Psoas muscle (tissue), 8 donors: ENCODE measurements around the gene TMPRSS9. TPM values are rescaled to one million over a fixed set of nuclear protein-coding genes. Genes with fewer than 3 reads are reported as not detected.

ENCODE experiments used
- ATAC-seq, 4 donors: fragments of 200-7000 bp; cut with Tn5 transposase; one replicate each; pipeline ENCODE4 v1.9.1; 2020; ENCODE audit warnings: moderate library complexity in 3 of 4, mild to moderate bottlenecking in 2 of 4
- DNase-seq, 2 donors: peaks; one replicate each; pipeline ENCODE4 v3.0.0-alpha.2; 2020
- H3K27ac ChIP-seq: fragments of 200-600 bp; one replicate; pipeline ENCODE4 v1.8.0; 2022
- H3K27me3 ChIP-seq, 3 donors: fragments of 200-600 bp in 1 of 3; one replicate each; pipeline versions ENCODE4 v1.6.1 to v1.8.0; 2013 to 2022; ENCODE audit warnings: low read length in 2 of 3, mild to moderate bottlenecking in 2 of 3, moderate library complexity in 1 of 3; ENCODE audit not compliant: insufficient read depth in 3 of 3
- H3K36me3 ChIP-seq, 2 donors: fragments of 200-600 bp in 1 of 2; one replicate each; pipeline versions ENCODE4 v1.6.1 to v1.8.0; 2013 to 2022; ENCODE audit warnings: low read depth in 1 of 2, mild to moderate bottlenecking in 1 of 2, moderate library complexity in 1 of 2; ENCODE audit not compliant: insufficient read depth in 1 of 2
- H3K4me1 ChIP-seq: fragments of 200-600 bp; one replicate; pipeline ENCODE4 v1.8.0; 2022
- H3K4me3 ChIP-seq: fragments of 200-600 bp; one replicate; pipeline ENCODE4 v1.8.0; 2022; ENCODE audit warnings: mild to moderate bottlenecking
- H3K9me3 ChIP-seq: fragments of 200-600 bp; one replicate; pipeline ENCODE4 v1.8.0; 2022
- WGBS, 3 donors: extraction: QIAGEN DNeasy Blood & Tissue Kit; methylation state at CpG; one replicate each; pipeline versions ENCODE4 v1.1.6 to v1.1.7; 2013; 5-methylcytosine and 5-hydroxymethylcytosine counted together
- intact Hi-C, 2 donors: fragments of 100-400 bp; cut with DNase I; formaldehyde crosslinking; loops; one replicate each; pipeline versions ENCODE4 v1.11.0 to v1.14.2; 2022
- polyA plus RNA-seq, 3 donors: library from polyadenylated mRNA; stranded (reverse); fragments of 200-250 nt; gene quantifications; one replicate each; pipeline ENCODE4 v1.2.3, GENCODE V29; 2013
- total RNA-seq, 4 donors: library from RNA; stranded (reverse); fragmentation: NEBNext Ultra II Directional in 2 of 4; extraction: Animal tissue kit (Norgen Biotek cat#: 25700) in 2 of 4; gene quantifications; one replicate each; pipeline versions ENCODE4 v1.2.1 to v1.2.4, GENCODE V29; 2021 to 2023
- TF ChIP-seq, protein P1 (sequence below): fragments of 200-600 bp; IDR thresholded peaks from one replicate; pipeline ENCODE4 v1.8.0; 2022; ENCODE audit warnings: antibody characterized with exemption
- donor health status: healthy with polysubstance abuse.
- donor health status: DM: no; HTN: no; CAD: no; lungs with moderate emphysema.
- donor health status: Bipolar disorder and iron deficiency.
- donor health status: healthy.
- donor health status: DM: yes; HTN: yes; CAD: no.
- donor health status: DM: no; HTN: no; CAD: no.
- donor health status: DM: no; HTN: no; CAD: no.
- donor health status: DM: yes; HTN: yes; CAD: no.

Gene TMPRSS9
- total and polyA plus RNA-seq, 7 donors = 0.17 TPM; not detected in 6

DNA sequence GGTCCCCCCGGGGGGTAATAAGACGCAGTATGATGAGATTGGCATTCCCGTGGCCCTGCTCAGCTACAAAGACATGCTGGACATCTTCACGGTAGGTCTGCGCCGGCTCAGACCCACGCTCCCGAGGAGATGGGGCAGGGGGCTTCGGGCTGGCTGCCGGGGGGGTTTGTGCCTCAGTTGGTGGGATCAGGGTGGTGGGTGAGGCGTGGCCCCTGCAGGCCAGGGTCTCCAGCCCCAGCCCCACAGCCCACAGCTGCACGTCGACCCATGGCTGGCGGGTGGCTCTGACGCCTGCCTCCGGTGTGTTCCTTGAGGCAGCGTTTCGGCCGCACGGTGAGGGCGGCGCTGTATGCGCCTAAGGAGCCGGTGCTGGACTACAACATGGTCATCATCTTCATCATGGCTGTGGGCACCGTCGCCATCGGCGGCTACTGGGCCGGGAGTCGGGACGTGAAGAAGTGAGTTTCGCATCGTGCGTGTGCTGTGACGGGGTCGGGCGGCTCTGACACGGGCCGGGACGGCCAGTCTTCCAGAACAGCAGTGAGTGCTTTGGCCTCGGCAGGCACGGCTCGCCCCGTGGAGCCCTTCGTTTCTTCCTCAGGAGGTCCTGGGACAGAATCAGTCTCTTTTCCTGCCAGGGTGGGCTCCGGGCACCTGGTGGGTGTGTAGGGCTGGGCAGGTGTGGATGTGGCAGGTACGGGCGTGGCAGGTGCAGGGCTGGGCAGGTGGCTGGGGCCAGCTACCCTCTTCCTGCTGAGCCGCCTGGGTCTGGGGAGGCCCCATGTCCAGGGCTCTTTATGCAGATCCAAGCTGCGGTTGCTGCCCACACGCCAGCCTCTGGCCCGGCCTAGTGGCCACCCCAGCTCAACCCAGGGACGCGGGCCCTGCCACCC is 21.1 kb upstream of the TMPRSS9 start:
- Histone ChIP-seq H3K4me1 (peaks cover under 1% of the 10 kb centered on the region), H3K9me3 (no peaks in the 10 kb centered on the region), H3K27me3 (no peaks in the 10 kb centered on the region), H3K27ac (no peak overlapping the region), H3K4me3 (no peak overlapping the region), H3K36me3 (peaks cover 0 to 48% of the 10 kb centered on the region in 2 donors)
- TF ChIP-seq, protein P1, sequence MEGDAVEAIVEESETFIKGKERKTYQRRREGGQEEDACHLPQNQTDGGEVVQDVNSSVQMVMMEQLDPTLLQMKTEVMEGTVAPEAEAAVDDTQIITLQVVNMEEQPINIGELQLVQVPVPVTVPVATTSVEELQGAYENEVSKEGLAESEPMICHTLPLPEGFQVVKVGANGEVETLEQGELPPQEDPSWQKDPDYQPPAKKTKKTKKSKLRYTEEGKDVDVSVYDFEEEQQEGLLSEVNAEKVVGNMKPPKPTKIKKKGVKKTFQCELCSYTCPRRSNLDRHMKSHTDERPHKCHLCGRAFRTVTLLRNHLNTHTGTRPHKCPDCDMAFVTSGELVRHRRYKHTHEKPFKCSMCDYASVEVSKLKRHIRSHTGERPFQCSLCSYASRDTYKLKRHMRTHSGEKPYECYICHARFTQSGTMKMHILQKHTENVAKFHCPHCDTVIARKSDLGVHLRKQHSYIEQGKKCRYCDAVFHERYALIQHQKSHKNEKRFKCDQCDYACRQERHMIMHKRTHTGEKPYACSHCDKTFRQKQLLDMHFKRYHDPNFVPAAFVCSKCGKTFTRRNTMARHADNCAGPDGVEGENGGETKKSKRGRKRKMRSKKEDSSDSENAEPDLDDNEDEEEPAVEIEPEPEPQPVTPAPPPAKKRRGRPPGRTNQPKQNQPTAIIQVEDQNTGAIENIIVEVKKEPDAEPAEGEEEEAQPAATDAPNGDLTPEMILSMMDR = no peak
- ATAC-seq (no peak), DNase-seq (no peak)
- intact Hi-C loops = loop anchor here in 1 of 2 donors (5.0 kb wide), 1 partner anchor 38 kb away; no protein-coding TSS in a partner anchor
- 95 to 96% (median 96%) methylated on average over 52 to 54 of the region's 54 CpGs for WGBS, 3 donors

DNA sequence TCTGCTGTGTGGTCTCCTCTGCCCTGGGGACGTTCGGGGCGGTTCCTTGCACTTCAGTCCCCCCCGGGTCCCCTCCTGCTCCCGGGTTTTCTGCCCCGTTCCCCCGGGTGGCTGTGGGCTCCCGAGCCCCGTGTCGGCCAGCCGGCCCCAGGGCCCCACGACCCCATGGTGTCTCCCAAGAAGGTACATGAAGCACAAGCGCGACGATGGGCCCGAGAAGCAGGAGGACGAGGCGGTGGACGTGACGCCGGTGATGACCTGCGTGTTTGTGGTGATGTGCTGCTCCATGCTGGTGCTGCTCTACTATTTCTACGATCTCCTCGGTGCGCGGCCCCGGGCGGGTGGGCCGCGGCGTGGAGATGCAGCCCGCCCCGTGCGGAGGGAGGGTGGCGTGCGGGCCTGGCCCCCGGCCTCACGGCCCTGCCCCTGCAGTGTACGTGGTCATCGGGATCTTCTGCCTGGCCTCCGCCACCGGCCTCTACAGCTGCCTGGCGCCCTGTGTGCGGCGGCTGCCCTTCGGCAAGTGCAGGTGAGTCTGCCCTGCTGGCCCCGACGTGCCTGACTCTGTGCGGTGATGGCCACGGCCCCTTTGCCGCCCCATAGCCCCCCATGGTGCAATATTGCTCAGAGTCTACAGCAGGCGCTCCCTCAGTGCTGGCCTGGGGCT is 20.3 kb upstream of the TMPRSS9 start:
- 93 to 95% (median 95%) methylated on average over 48 to 52 of the region's 52 CpGs for WGBS, 3 donors
- Histone ChIP-seq H3K4me1 (no peaks in the 10 kb centered on the region), H3K27ac (no peak overlapping the region), H3K4me3 (no peak overlapping the region), H3K9me3 (no peaks in the 10 kb centered on the region), H3K27me3 (no peaks in the 10 kb centered on the region), H3K36me3 (peaks cover 0 to 54% of the 10 kb centered on the region in 2 donors)
- TF ChIP-seq, protein P1 = no peak
- no peak for ATAC-seq
- DNase-seq = no peak
- intact Hi-C loops = loop anchor here in 1 of 2 donors (5.0 kb wide), 1 partner anchor 38 kb away; no protein-coding TSS in a partner anchor

DNA sequence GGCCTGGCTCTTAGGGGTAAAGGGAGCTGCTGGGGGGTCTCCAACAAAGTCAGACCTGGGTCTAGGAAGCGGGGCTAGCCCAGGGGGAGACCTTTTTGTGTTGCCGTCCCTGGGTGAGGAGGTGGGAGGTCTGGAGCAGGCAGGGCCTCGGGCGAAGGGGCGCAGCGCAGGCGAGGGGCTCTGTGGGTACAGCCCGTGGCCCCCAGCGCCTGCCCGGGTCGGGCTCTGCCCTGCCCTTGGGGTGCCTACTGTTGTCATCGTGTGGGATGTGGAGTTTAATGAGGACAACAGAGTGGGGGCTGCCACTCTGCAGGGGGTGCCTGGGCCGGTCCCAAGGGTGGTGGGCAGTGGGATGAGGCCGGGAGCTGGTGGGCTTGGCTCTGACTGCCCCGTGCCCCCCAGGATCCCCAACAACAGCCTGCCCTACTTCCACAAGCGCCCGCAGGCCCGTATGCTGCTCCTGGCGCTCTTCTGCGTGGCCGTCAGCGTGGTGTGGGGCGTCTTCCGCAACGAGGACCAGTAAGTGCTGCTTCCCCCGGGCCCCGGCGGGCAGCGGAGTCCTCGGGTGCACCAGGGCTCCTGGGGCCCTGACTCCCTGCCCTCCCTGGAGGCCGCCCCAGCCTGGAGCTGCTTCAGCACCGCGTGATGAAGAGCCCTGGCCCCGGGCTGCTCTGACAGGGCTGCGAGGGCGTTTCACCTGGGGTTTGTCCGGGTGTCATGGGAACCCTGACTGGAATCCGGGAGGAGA is 19.4 kb upstream of the TMPRSS9 start:
- H3K4me3 ChIP-seq = no peak overlapping the region
- no peak for DNase-seq
- H3K27me3 ChIP-seq = no peaks in the 10 kb centered on the region
- ATAC-seq = no peak
- intact Hi-C loops = no loop called here
- WGBS, 3 donors = 90 to 93% (median 90%) methylated on average over 34 to 38 of the region's 38 CpGs
- H3K36me3 ChIP-seq = peaks cover 0 to 57% of the 10 kb centered on the region in 2 donors
- TF ChIP-seq, protein P1 = no peak
- no peaks in the 10 kb centered on the region for H3K4me1 ChIP-seq
- no peak overlapping the region for H3K27ac ChIP-seq
- H3K9me3 ChIP-seq = no peaks in the 10 kb centered on the region

DNA sequence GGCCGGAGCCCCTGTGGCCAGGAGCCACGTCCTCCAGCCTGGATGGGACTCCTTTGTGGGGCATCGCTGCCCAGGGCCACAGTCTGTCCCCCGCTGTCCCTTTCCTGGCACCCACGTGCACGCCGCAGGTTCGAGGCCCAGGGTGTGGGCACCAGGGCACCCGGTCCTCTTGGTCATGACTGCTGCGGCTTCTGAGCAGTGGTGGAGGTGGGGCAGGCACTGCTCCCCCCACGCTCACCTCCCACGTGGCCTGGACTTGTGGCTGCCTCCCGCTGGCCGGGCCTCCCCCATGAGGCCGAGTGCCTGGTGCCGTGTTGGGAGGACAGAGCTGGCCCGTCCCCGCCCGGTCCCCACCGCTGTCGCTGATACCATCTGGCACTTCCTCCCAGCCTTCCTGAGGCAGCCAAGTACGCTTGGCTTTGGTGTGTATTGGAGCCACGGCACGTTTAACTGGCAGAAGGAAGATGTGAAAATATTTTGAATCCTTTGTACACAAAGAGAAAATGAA is 18.8 kb upstream of the TMPRSS9 start:
- TF ChIP-seq, protein P1 = no peak
- no peaks in the 10 kb centered on the region for H3K27me3 ChIP-seq
- no peak overlapping the region for H3K4me3 ChIP-seq
- no peak for ATAC-seq
- no peak overlapping the region for H3K27ac ChIP-seq
- WGBS, 3 donors = 57 to 83% (median 68%) methylated on average over 24 of the region's 24 CpGs
- H3K9me3 ChIP-seq = no peaks in the 10 kb centered on the region
- intact Hi-C loops = no loop called here
- no peak for DNase-seq
- H3K36me3 ChIP-seq = peaks cover 0 to 61% of the 10 kb centered on the region in 2 donors
- H3K4me1 ChIP-seq = no peaks in the 10 kb centered on the region
